Peyer's patch (tissue), 4 donors: ENCODE measurements around the gene HYOU1.

Experiments
- CTCF ChIP-seq, 6 experiments: fragments of 450-650 bp in 4 of 6; fragments of 200-600 bp in 2 of 6; sonication (generic) in 1 of 6; IDR thresholded peaks; one replicate each; pipeline ENCODE4 v1.5.1; 2017 to 2019; ENCODE audit warnings: antibody characterized with exemption in 6 of 6, mild to moderate bottlenecking in 3 of 6, moderate library complexity in 1 of 6
- POLR2A ChIP-seq, 2 donors: fragments of 450-650 bp; IDR thresholded peaks; one replicate each; pipeline ENCODE4 v1.5.1; 2017; ENCODE audit warnings: antibody characterized with exemption in 2 of 2, mild to moderate bottlenecking in 2 of 2, moderate library complexity in 2 of 2

- TF ChIP-seq CTCF (IDR thresholded peaks at IDR 0.05): peak in 1 of 6 experiments; percentile 1
- TF ChIP-seq POLR2A (IDR thresholded peaks at IDR 0.05): peak; percentile 62 to 71
Measured at GRCh38 chr11:119067371-119068222, 10.6 kb upstream of the HYOU1 start, which contains the start of gene VPS11.
